ENCODE results near the gene TAF3.

TAF3 gene

DNA sequence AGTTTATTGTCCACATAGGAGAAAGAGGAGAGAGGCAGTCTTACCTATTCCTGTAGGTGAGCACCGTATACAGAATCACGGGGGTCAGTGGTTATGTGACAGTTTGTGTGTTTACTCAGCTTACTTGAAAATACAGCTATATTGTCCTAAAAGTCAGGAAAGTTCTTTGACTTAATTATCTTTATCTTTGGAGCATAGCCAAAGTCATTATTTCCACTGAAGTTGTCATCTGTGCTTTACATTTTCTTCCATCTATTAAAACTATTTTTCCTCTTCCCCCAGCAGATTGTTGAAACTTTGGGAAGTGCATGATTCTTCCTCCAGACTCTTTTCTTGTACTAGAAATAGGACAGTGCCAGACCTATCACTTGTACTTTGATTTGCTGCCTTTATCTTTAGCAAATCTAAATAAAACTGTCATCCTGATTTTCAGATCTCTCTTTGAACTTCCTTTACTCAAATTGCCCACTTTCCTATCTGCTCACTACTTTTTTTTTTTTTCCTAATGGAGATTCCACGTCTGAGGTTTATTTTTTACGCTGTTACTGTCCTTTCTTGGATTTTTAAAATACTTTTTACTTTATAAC lies 58.3 kb downstream of the TAF3 start:
- DNase-seq (ENCODE audit: low spot score) = no peak

DNA sequence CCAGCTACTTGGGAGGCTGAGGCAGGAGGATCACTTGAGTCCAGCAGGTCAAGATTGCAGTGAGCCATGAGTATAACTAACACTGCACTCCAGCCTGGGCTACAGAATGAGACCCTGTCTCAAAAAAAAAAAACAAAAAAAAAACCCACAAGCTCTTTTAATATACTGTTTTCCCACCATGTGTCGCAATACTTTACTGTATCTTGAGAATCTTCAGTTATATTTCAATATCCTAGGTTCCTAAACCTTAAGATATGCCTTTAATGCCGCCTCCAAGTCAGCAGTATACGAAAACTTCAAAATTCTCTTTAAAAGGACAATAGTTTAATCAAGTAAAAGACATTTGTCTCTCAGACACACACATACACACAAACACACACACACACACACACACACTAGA lies 62.8 kb downstream of the TAF3 start:
- no peak for DNase-seq (ENCODE audit: low spot score)

DNA sequence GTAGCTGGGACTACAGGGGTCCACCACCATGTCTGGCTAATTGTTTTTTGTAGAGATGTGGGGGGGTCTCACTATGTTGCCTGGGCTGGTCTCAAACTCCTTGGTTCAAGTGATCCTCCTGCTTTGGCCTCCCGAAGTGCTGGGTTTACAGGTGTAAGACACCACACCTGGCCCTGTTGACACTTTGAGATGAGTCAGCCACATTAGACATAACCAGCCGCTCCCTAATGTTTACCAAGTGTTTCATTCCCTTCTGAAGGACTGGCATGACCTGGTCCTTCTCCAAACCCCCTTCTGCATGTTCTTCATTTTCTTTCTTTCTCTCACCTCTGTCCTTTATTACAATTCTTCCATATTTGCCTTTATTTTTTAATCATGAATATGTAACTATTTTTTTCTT lies 67.8 kb downstream of the TAF3 start:
- DNase-seq (ENCODE audit: low spot score) = no peak

GRCh38 chr10:7887174-7887816 lies 69.0 kb downstream of the TAF3 start:
- DNase-seq (ENCODE audit: low spot score) = peak; percentile 34

DNA sequence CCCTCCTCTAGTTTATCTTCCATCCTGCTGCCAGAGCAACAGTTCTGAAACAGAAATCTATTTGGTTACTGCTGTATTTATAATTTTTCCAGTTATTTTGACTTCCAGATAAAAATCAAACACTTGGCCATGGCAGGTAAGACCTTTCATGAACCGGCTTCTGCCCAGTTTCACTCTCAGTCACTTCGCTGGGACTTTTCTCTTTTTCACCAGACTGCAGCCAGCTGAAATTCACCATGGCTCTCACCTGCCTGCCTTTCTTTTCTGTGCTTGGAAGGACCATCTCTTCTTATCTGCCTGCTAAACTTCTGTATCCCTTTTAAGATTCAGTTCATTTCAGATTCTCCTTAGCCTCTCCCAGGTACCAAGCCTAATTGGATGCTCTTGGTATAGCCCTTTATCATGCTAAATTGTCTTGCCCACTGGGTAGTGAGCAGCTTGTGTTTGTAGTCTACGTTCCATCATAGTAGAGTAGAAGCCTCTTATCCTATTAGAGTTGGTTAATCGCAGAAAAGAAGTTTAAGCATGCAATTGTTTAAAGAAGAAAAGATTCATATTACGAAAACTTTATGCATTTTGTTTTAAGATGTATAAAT lies 71.7 kb downstream of the TAF3 start:
- DNase-seq (ENCODE audit: low spot score) = no peak

GRCh38 chr10:7890781-7891180 lies 72.5 kb downstream of the TAF3 start:
- DNase-seq (ENCODE audit: low spot score) = no peak

DNA sequence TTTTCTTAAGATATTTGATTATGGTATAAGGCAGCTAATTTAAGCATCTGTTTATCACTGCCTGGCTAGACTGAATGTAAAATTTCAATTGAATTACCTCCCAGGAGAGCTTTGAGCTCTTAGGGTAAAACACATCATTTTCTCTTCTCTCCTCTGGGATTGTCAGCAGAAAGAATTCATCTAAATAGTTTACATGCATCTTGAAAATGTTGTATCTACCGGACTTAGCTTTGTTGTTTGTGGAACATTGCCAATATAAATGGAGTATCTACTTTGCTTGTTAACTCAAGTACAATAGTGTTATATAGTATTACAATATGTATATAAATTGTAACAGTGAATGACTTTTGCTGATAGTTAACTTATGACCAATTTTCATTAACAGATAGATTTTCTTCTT lies 73.3 kb downstream of the TAF3 start:
- DNase-seq (ENCODE audit: low spot score) = no peak

- DNase-seq (ENCODE audit: low spot score) = no peak
Measured at GRCh38 chr10:7892146-7892545, 73.8 kb downstream of the TAF3 start.

- no peak for DNase-seq (ENCODE audit: low spot score)
Measured at GRCh38 chr10:7895699-7896090, 77.4 kb downstream of the TAF3 start.

GRCh38 chr10:7896297-7896696 lies 78.0 kb downstream of the TAF3 start:
- DNase-seq (ENCODE audit: low spot score) = no peak

GRCh38 chr10:7901256-7901655 lies 83.0 kb downstream of the TAF3 start:
- DNase-seq (ENCODE audit: low spot score) = no peak

DNA sequence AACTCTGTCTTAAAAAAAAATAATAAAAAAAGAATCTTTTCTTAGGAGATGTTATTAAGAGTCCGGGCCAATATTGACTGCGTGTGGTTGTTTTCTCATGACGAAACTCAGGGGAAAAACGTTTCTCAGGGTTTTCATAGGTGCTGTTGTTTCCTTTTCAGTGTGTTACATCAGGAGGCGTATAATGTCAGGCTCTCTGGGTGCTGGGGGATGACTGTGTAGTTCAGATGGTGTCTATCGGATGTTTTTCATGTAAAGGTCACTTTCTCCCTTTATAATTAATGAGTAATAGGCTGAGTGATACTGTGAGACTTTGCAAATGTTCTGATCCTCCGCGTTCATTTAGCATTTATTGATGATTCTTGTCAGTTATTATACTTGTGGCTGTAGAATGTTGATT lies 84.1 kb downstream of the TAF3 start:
- no peak for DNase-seq (ENCODE audit: low spot score)

- DNase-seq (ENCODE audit: low spot score) = no peak
Measured at GRCh38 chr10:7903851-7904250, 85.5 kb downstream of the TAF3 start.

DNA sequence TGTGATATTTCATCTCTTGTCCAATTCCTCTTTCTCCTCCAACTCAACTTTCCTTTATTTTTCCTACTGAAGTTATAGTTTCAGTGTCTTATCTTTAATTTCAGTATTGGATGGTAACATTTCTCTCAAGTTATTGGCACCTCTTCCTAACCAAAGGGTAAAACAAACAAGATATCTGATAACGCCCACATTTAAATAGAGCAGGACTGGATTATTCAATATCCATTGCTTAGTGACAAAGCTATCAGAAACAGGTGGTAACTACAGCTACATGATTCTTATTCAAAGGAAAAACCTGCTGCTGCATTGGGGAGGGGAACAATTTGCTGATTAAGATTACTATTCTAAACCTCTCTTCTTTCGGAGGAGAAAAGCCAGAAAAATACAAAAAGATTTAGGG lies 87.8 kb downstream of the TAF3 start:
- no peak for DNase-seq (ENCODE audit: low spot score)

DNA sequence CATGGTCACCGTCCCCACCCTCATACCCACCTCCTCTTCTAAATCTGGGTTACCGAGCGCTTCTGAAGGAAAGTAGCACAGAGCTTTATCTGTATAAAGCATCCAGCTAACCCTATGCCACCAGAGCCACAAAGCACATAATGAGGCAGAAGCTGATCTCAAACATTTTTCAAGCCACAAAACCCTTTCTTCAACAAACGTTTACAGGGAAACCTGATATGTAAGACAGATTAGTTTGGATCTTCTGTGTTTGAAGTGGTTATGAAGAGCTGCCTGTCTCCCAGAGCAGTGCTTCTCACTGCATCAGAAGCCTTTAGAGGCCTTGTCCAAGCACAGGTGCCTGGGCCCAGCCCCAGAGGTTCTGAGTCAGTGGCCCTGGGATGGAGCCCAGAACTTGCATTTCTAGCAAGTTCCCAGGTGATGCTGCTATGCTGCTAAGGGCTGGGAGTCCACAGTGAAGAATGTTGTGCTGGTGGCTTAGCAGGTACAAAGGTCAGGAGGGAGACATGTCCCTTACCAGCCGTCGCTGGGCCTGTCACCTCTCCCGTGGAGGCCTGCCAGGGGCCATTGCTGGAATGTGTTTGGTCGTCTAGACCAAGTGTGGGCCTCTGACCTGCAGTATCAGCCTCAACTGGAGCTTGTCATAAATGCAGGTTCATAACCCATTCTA lies 90.4 kb downstream of the TAF3 start:
- no peak for DNase-seq (ENCODE audit: low spot score)

DNA sequence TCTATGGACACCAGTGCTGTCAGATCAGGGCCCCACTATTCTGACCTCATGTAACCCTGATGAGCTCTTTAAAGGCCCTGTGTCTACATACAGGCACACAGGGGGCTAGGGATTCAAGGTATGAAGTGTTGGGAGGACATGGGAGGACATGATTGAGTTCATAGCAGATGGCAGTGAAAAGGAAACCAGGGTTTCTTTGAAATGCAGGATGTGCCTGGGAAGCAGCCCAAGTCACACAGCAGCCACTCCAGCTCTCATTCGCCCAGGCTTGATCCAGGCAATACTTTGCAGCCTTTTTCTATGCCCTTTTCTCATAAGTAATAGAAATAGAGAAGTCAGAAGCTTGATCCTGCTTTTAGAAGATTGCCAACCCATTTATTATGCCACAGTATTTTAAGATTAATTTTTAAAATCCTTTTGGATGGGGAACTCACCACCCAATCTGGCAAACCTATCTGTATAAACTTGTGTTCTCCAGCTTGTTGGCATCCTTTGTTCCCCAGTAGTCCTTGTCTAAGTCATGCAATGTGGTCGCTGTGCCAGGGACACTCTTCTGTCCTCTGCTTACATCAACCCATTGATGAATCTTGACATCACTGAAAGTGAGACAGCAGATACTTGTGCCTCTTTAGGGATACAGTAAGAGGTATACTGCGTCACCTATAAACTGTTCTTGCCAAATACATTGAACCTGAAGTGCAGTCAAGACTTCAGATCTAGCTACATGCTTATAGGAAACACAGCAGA lies 95.0 kb downstream of the TAF3 start:
- DNase-seq (ENCODE audit: low spot score) = no peak

DNA sequence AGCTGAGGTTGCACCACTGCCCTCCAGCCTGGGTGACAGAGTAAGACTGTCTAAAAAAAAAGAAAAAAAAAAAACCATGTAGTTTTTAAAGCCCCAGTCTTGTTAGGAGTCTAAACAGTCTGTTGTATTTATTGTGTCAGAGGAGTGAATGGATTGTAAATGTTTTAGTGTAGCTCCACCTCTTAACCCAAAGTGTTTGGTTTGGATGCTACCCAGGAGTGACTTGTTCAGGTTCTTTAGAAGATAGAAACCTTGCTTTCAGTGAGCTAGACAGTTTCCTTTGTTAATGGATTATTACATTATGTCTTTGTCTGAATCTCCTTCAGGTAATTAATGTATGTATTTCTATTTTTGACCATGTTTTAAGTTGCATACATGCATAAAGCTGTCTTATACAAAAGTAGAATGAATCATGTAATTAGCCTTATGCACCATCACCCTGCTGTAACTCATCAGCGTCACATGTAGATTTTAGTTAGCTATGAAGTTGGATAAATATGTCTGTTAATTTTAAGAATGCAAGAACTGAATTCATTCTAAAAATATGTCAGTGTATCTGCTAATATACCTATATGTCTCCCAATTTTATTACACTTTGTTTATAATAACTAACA lies 97.7 kb downstream of the TAF3 start:
- DNase-seq (ENCODE audit: low spot score) = no peak

DNA sequence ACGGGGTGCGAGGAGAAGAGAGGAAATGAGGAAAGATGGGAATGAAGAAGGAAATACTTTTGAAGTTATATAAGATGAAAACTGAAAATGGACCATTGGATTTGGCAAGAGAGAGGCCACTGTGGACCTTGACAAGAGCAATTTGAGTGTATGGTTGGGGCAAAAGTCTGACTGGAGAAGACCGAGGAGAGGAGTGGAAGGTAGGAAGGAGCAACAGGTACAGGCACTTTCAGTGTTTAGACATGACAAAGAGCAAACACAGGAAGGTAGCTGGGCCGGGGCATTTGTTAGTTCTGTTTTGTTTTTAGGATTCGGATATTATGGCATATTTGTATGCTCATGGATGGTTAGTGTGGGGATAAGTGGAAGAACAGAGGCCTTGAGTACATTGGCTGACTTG lies 99.4 kb downstream of the TAF3 start:
- no peak for DNase-seq (ENCODE audit: low spot score)

DNA sequence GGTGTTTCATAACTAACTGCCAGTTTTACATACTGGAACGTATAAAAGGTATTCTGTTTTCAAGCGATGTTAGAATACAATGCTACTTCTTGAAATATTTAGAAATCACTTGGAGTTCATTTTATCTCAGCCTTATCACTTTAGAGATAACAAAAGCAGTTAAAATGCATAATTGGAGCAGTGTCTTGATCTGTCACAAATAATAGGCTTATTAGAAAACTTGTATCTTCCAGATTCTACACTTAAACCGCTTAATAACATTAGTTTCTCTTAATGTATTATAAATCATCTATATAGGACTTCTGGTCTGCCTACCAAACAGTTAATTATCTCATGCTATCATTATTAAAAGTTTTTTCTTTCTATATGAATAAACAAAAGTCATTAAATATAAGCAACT lies 104.4 kb downstream of the TAF3 start:
- no peak for DNase-seq (ENCODE audit: low spot score)

DNA sequence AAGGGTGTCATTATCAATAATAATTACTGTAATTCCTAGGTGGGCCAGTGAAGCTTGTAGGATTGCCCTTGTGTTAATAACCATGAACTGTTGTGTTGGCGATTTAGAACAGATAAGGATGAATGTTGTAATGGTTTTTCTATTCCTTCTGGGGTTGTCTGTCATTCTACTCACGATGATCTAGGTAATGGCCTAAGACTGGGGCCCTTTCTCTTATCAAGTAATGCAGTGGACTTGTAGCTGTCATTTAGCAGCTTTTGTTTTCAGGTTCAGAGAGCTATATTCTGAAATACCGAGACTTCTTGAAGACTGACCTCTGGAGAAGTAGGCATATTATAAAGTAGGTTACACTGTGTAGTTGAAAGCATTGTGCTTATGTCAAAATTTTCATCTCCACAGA lies 110.2 kb downstream of the TAF3 start:
- no peak for DNase-seq (ENCODE audit: low spot score)

DNA sequence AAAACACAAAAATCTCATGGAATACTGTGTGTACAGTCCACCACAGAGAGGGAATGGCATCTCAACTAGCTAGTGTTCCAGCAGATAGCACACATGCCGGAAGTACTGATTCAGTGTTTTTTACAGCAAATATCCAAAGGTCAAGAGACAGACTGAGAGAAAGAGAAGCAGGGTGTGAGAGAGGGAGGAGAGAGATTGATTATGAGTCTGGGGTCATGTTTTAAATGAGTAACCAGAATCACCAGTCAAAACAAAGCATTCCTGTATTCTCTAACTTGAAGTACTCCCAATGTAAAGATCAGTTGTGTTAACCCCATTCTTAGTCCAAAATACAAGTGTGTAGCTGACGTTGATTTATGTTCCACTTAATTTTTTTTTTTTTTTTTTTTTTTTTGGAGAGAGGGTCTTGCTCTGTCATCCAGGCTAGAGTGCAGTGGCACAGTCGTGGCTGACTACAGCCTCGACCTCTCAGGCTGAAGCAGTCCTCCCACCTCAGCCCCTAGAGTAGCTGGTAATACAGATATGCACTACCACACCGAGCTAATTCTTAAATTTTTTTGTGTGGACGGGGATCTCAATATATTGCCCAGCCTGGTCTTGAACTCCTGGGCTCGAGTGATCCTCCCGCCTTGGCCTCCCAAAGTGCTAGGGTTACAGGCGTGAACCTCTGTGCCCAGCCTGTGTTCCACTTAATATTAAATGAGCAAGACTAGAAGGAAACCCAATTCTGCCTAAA lies 114.2 kb downstream of the TAF3 start:
- no peak for DNase-seq (ENCODE audit: low spot score)

DNA sequence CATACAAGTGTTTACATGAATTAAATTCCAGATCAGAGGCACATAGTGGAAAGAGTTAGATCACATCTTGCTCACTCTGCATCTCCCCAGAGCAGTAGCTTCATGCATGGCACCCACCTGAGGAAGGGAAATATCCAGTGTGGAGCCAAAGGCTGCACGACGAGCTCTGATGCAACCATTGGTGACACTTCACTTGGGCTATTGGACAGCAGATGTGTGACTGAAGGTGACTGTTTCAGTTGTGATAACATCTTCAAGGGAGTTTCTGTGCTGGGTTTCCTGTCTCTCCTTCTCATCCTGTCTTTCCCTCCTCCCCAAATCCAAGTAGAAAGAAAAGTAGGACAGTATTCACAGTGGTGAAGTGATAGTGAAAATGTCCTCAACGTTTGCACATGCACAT lies 115.0 kb downstream of the TAF3 start:
- DNase-seq (ENCODE audit: low spot score) = no peak
